Right lobe of liver (tissue), 4 donors: ENCODE results near the gene MEX3A.

ENCODE experiments used
- POLR2A ChIP-seq: fragments of 450-650 bp; IDR thresholded peaks from one replicate; pipeline ENCODE4 v1.6.1; 2017; ENCODE audit warnings: antibody characterized with exemption, mild to moderate bottlenecking
- TF ChIP-seq, protein P1 (sequence below), 4 donors: fragments of 200-600 bp in 3 of 4; fragments of 450-650 bp in 1 of 4; IDR thresholded peaks; one replicate each; pipeline versions ENCODE4 v1.5.1 to v1.8.0; 2016 to 2022; ENCODE audit warnings: antibody characterized with exemption in 4 of 4, mild to moderate bottlenecking in 2 of 4
- donor health status: DM: no; HTN: no; CAD: no.
- donor health status: DM: no; HTN: no; CAD: no.
- donor health status: DM: no; HTN: yes; CAD: no.

DNA sequence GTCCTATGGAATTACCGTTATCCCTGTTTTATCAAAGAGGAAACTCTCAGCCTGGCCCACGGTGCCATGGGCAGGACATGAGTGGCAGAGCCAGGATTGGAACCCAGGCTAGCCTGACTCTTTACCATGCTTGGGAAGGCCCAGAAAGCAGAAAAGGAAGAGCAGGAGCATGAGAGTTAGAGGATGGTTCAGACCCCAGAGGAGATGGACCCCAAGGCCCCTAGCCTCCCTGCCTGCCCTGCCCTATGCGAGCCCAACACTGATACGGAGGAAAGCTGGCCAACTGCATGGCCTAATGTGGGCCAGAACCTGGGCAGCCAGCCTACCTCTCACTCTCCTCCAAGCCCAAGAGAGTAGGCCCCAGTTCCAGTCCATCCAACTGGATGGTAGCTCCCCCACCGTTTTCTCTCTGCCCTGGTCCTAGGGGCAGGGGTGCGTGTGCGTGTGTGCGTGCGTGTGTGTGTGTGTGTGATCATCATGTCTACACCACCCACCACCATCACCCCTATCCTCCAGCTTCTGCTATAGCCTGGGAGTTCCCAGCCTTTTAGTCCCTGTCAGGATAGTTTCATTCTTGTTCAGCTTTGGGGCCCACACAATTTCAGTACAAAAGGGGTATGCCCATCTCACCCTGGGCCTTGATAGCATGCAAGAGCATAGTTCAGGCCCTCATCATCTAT is 15.4 kb upstream of the MEX3A start:
- TF ChIP-seq, protein P1, sequence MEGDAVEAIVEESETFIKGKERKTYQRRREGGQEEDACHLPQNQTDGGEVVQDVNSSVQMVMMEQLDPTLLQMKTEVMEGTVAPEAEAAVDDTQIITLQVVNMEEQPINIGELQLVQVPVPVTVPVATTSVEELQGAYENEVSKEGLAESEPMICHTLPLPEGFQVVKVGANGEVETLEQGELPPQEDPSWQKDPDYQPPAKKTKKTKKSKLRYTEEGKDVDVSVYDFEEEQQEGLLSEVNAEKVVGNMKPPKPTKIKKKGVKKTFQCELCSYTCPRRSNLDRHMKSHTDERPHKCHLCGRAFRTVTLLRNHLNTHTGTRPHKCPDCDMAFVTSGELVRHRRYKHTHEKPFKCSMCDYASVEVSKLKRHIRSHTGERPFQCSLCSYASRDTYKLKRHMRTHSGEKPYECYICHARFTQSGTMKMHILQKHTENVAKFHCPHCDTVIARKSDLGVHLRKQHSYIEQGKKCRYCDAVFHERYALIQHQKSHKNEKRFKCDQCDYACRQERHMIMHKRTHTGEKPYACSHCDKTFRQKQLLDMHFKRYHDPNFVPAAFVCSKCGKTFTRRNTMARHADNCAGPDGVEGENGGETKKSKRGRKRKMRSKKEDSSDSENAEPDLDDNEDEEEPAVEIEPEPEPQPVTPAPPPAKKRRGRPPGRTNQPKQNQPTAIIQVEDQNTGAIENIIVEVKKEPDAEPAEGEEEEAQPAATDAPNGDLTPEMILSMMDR (IDR thresholded peaks at IDR 0.05), result no peak
- TF ChIP-seq POLR2A, result no peak
